GM12878 (cell line): ENCODE measurements around the gene BRME1. TPM values are rescaled to one million over a fixed set of nuclear protein-coding genes. Genes with fewer than 3 reads are reported as not detected.

Experiments used
- ATAC-seq: fragments of 200-7000 bp; cut with Tn5 transposase; 3 replicates; pipeline ENCODE4 v1.9.1; 2020; ENCODE audit warnings: mild to moderate bottlenecking, moderate library complexity
- BruUV-seq: library from RNA; stranded (reverse); fragments of 400-500 nt; replicated peaks from 2 replicates; lab custom pipeline; 2021; lab: Mats Ljungman, UMichigan
- CTCF ChIA-PET: fragments of 300-600 bp; sonication (Branson Sonifier 250); formaldehyde crosslinking; extraction: SDS; loops from one replicate; lab custom pipeline; 2021; ENCODE audit warnings: inconsistent platforms; lab: Yijun Ruan, JAX
- POLR2A ChIA-PET: fragments of 350-600 bp; formaldehyde crosslinking; extraction: SDS; loops from one replicate; lab custom pipeline; 2021; ENCODE audit warnings: inconsistent platforms; lab: Charles Lee
- RAD21 ChIA-PET: fragments of 300-600 bp; sonication (Branson Sonifier 250); formaldehyde crosslinking; loops from one replicate; lab custom pipeline; 2023; ENCODE audit warnings: antibody characterized with exemption; ENCODE audit not compliant: unreplicated experiment; lab: Charles Lee
- SMC1A ChIA-PET: fragments of 300-600 bp; sonication (Branson Sonifier 250); formaldehyde crosslinking; loops from one replicate; lab custom pipeline; 2023; ENCODE audit not compliant: unreplicated experiment, uncharacterized antibody; lab: Charles Lee
- DNase-seq: peaks from one replicate; pipeline ENCODE4 v3.0.0-alpha.2; 2011; ENCODE audit warnings: low read depth, low spot score
- FAIRE-seq: peaks from 3 replicates; lab custom pipeline; 2011; peaks lifted over from hg19 to GRCh38; lab: Jason Lieb, UNC
- H2AFZ ChIP-seq: 2 replicates; pipeline ENCODE4 v1.6.0; 2011; ENCODE audit warnings: low read depth, low read length, control low read depth; ENCODE audit not compliant: control insufficient read depth
- H3K27ac ChIP-seq: 2 replicates; pipeline ENCODE4 v1.5.1; 2011; ENCODE audit warnings: control low read depth; ENCODE audit not compliant: control insufficient read depth, insufficient read depth
- H3K27me3 ChIP-seq, 2 experiments: replicated peaks in 1 of 2; 2 replicates each; pipeline versions ENCODE4 v1.6.0 to v1.6.1; 2011; ENCODE audit warnings: low read length in 1 of 2; ENCODE audit not compliant: control insufficient read depth in 2 of 2, insufficient read depth in 2 of 2
- H3K36me3 ChIP-seq, 2 experiments: 2 replicates each; pipeline ENCODE4 v1.5.1; 2011; ENCODE audit warnings: low read length in 1 of 2; ENCODE audit not compliant: control insufficient read depth in 2 of 2, insufficient read depth in 2 of 2
- H3K4me1 ChIP-seq: 2 replicates; pipeline ENCODE4 v1.6.1; 2011; ENCODE audit warnings: mild to moderate bottlenecking, low read length, moderate library complexity, mixed read lengths; ENCODE audit not compliant: control insufficient read depth, insufficient read depth
- H3K4me2 ChIP-seq: 2 replicates; pipeline ENCODE4 v1.6.0; 2011; ENCODE audit warnings: control low read depth; ENCODE audit not compliant: control insufficient read depth, insufficient read depth
- H3K4me3 ChIP-seq: fragments of 200-600 bp; sonication (generic); 2 replicates; pipeline ENCODE4 v1.5.1; 2016
- H3K79me2 ChIP-seq: 2 replicates; pipeline ENCODE4 v1.6.0; 2011; ENCODE audit warnings: low read length; ENCODE audit not compliant: control insufficient read depth, insufficient read depth
- H3K9ac ChIP-seq: 2 replicates; pipeline ENCODE4 v1.8.0; 2011; ENCODE audit warnings: low read length, control low read depth, mixed read lengths; ENCODE audit not compliant: control insufficient read depth, insufficient read depth
- H3K9me3 ChIP-seq: replicated peaks from 3 replicates; pipeline ENCODE4 v1.5.1; 2011; ENCODE audit warnings: mild to moderate bottlenecking, low read length; ENCODE audit not compliant: control insufficient read depth, insufficient read depth
- H4K20me1 ChIP-seq: 2 replicates; pipeline ENCODE4 v1.6.0; 2011; ENCODE audit not compliant: control insufficient read depth, insufficient read depth
- ATF7 ChIP-seq: fragments of 450-650 bp; IDR thresholded peaks from 2 replicates; pipeline ENCODE4 v1.6.1; 2016; ENCODE audit warnings: low read depth, mild to moderate bottlenecking
- BHLHE40 ChIP-seq, 2 experiments: fragments of 450-650 bp in 1 of 2; IDR thresholded peaks; 2 replicates each; pipeline ENCODE4 v1.6.1; 2011 to 2017; ENCODE audit warnings: low read depth in 2 of 2, borderline replicate concordance in 1 of 2, improper control_type of control experiment in 1 of 2, low read length in 1 of 2, mild to moderate bottlenecking in 1 of 2
- CBX3 ChIP-seq: fragments of 200-600 bp; sonication (generic); IDR thresholded peaks from 2 replicates; pipeline ENCODE4 v1.6.1; 2016; ENCODE audit warnings: low read depth, borderline replicate concordance
- IKZF2 ChIP-seq, 2 experiments: fragments of 450-650 bp; IDR thresholded peaks; 2 replicates each; pipeline ENCODE4 v1.6.1; 2017; ENCODE audit warnings: mild to moderate bottlenecking in 2 of 2, moderate library complexity in 2 of 2
- MEF2A ChIP-seq: IDR thresholded peaks from 2 replicates; pipeline ENCODE4 v1.6.1; 2011; ENCODE audit warnings: low read depth, mild to moderate bottlenecking, low read length, moderate library complexity; ENCODE audit not compliant: insufficient read depth
- NRF1 ChIP-seq: conservative IDR thresholded peaks from 2 replicates; pipeline ENCODE4 v1.6.1; 2011; ENCODE audit warnings: mild to moderate bottlenecking, low read depth, low read length, improper control_type of control experiment
- PKNOX1 ChIP-seq: fragments of 450-650 bp; IDR thresholded peaks from 2 replicates; pipeline ENCODE4 v1.6.1; 2016; ENCODE audit warnings: mild to moderate bottlenecking
- SPI1 ChIP-seq: IDR thresholded peaks from 2 replicates; pipeline ENCODE4 v1.6.1; 2011; ENCODE audit warnings: low read depth, mild to moderate bottlenecking, low read length, moderate library complexity, borderline replicate concordance; ENCODE audit not compliant: insufficient read depth
- STAT1 ChIP-seq: fragments of 450-650 bp; conservative IDR thresholded peaks from 2 replicates; pipeline ENCODE4 v1.6.1; 2014; ENCODE audit warnings: antibody characterized with exemption, mild to moderate bottlenecking
- STAT3 ChIP-seq: IDR thresholded peaks from 2 replicates; pipeline ENCODE4 v1.6.1; 2011; ENCODE audit warnings: low read depth, low read length, improper control_type of control experiment
- TBL1XR1 ChIP-seq: IDR thresholded peaks from 2 replicates; pipeline ENCODE4 v1.6.1; 2012; ENCODE audit warnings: low read depth, low read length, improper control_type of control experiment
- TCF7 ChIP-seq: IDR thresholded peaks from 2 replicates; pipeline ENCODE4 v1.6.1; 2014; ENCODE audit warnings: antibody characterized with exemption, borderline replicate concordance
- WGBS: methylation state at CpG from one replicate; pipeline ENCODE4 v1.1.6; 2016; ENCODE audit warnings: low lambda C conversion rate; ENCODE audit not compliant: insufficient replicate concordance, insufficient coverage; ENCODE audit errors: missing lambda C conversion rate; 5-methylcytosine and 5-hydroxymethylcytosine counted together
- in situ Hi-C: fragments of 300-500 bp; cut with MboI; formaldehyde crosslinking; loops from 9 replicates; pipeline ENCODE4 v1.14.3; 2018; ENCODE audit warnings: mixed read lengths
- intact Hi-C: fragments of 100-400 bp; cut with micrococcal nuclease; formaldehyde crosslinking; loops from one replicate; pipeline ENCODE4 v1.14.2; 2022; ENCODE audit not compliant: unreplicated experiment
- polyA plus RNA-seq, 11 experiments: library from polyadenylated mRNA; depleted of rRNA in 4 of 11; unstranded in 6 of 11; stranded (reverse) in 5 of 11; fragments of >200 nt; fragmentation: Nextera tagmentation in 4 of 11; fragmentation: Illumina TruSeq in 1 of 11; extraction: Ambion mirVana in 4 of 11; extraction: Trizol in 1 of 11; gene quantifications; 1 replicate in 1 of 11; 2 replicates in 10 of 11; pipeline versions ENCODE4 v1.2.1 to v1.2.3, GENCODE V29; 2011 to 2016; ENCODE audit warnings: inconsistent platforms in 2 of 11, missing spikeins in 2 of 11, low read depth in 1 of 11
- total RNA-seq, 4 experiments: library from RNA; depleted of rRNA in 3 of 4; stranded (reverse); fragments of >200 nt in 3 of 4; fragmentation: Illumina TruSeq in 1 of 4; extraction: Trizol in 1 of 4; gene quantifications; 2 replicates each; pipeline versions ENCODE4 v1.2.1 to v1.2.3, GENCODE V29; 2013 to 2021
- TF ChIP-seq, protein P1 (sequence below): IDR thresholded peaks from 2 replicates; pipeline ENCODE4 v1.6.1; 2012; ENCODE audit warnings: low read depth, low read length, improper control_type of control experiment
- TF ChIP-seq, protein P2 (sequence below): fragments of 450-650 bp; IDR thresholded peaks from 2 replicates; pipeline ENCODE4 v1.6.1; 2014; ENCODE audit warnings: mild to moderate bottlenecking
- TF ChIP-seq, protein P3 (sequence below): IDR thresholded peaks from 2 replicates; pipeline ENCODE4 v1.6.1; 2011; ENCODE audit warnings: low read depth, mild to moderate bottlenecking, low read length, moderate library complexity, borderline replicate concordance; ENCODE audit errors: extremely low read depth

BRME1 gene
- total and polyA plus RNA-seq, 10 of the 15 experiments (the other 5 are each of a cell fraction or from before 2014, with no cell fraction given), result 0.07 to 2.2 (median 1.1) TPM; not detected in 1

DNA sequence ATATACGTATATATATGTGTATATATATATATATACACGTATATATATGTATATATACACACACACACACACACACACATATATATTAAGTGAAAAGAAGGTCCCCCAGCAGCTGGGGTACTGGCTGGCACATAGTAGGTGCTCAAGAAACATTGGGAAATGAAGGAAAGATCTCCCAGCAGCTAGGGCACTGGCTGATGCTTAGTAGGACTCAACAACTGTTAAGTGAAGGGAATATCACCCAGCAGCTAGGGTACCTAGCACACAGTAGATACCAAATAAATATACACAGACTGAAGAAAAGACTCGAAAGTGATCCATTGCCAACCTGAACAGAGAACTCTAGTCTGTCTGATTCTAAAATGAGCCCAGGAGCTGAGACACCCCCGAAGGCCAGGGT, 20.1 kb upstream of the BRME1 start:
- POLR2A ChIA-PET, result no interaction called here
- ATAC-seq (no peak), DNase-seq (no peak), FAIRE-seq (no peak)
- no peaks in the 10 kb centered on the region for H3K4me1 ChIP-seq
- no peak overlapping the region for H3K4me3 ChIP-seq
- H3K9ac ChIP-seq, result no peak overlapping the region
- peaks cover 2% of the 10 kb centered on the region for H3K9me3 ChIP-seq
- 46% methylated on average over 3 of the region's 4 CpGs for WGBS
- peaks cover 3 to 5% of the 10 kb centered on the region in 2 experiments; a peak in 3 of 4 replicates for H3K36me3 ChIP-seq
- SMC1A ChIA-PET, result interaction anchor here (1.2 to 1.4 kb wide), 3 partner anchors 13 to 117 kb away, joined by 3 read pairs; partner anchors contain the start of gene PODNL1
- TF ChIP-seq, protein P1, sequence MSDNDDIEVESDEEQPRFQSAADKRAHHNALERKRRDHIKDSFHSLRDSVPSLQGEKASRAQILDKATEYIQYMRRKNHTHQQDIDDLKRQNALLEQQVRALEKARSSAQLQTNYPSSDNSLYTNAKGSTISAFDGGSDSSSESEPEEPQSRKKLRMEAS, result no peak
- no peak for TF ChIP-seq TCF7
- no peak for TF ChIP-seq ATF7
- TF ChIP-seq NRF1, result no peak
- TF ChIP-seq BHLHE40 (IDR thresholded peaks at IDR 0.05; ENCODE audit: borderline replicate concordance in 1 of 2, low read depth in 2 of 2, low read length in 1 of 2), result no peak
- TF ChIP-seq, protein P2, sequence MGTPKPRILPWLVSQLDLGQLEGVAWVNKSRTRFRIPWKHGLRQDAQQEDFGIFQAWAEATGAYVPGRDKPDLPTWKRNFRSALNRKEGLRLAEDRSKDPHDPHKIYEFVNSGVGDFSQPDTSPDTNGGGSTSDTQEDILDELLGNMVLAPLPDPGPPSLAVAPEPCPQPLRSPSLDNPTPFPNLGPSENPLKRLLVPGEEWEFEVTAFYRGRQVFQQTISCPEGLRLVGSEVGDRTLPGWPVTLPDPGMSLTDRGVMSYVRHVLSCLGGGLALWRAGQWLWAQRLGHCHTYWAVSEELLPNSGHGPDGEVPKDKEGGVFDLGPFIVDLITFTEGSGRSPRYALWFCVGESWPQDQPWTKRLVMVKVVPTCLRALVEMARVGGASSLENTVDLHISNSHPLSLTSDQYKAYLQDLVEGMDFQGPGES, result no peak
- TF ChIP-seq MEF2A, result no peak
- TF ChIP-seq CBX3, result no peak
- TF ChIP-seq SPI1, result no peak
- TF ChIP-seq PKNOX1, result no peak
- TF ChIP-seq STAT1, result no peak
- TF ChIP-seq, protein P3, sequence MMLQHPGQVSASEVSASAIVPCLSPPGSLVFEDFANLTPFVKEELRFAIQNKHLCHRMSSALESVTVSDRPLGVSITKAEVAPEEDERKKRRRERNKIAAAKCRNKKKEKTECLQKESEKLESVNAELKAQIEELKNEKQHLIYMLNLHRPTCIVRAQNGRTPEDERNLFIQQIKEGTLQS, result no peak
- no peak for TF ChIP-seq IKZF2 (IDR thresholded peaks at IDR 0.05)
- TF ChIP-seq TBL1XR1, result no peak
- TF ChIP-seq STAT3, result no peak
- no peaks in the 10 kb centered on the region for H3K79me2 ChIP-seq
- in situ Hi-C loops, result no loop called here
- no peak overlapping the region for H3K4me2 ChIP-seq
- no peaks in the 10 kb centered on the region for H4K20me1 ChIP-seq
- H3K27ac ChIP-seq, result no peak overlapping the region
- no peak overlapping the region for H2AFZ ChIP-seq
- no TSS peak for BruUV-seq
- H3K27me3 ChIP-seq, result no peaks in the 10 kb centered on the region
- CTCF ChIA-PET, result interaction anchor here (0.6 kb wide), 1 partner anchor 200 kb away, joined by 4 read pairs; no protein-coding TSS in a partner anchor
- RAD21 ChIA-PET, result no interaction called here
- intact Hi-C loops, result no loop called here
